WTC11 (cell line): ENCODE results near the gene OPN4. TPM values are rescaled to one million over a fixed set of nuclear protein-coding genes. Genes with fewer than 3 reads are reported as not detected.

Experiments
- ATAC-seq: fragments of 200-7000 bp; cut with Tn5 transposase; 2 replicates; pipeline ENCODE4 v1.10.0; 2021; ENCODE audit warnings: mild to moderate bottlenecking, moderate library complexity
- Bru-seq: library from RNA; stranded (reverse); fragments of 400-500 nt; gene quantifications from one replicate; lab custom pipeline; 2021; lab: Mats Ljungman, UMichigan
- CTCF ChIA-PET: fragments of 300-600 bp; sonication (Branson Sonifier 250); formaldehyde crosslinking; loops from one replicate; lab custom pipeline; 2021; ENCODE audit warnings: antibody characterized with exemption; lab: Charles Lee
- POLR2A ChIA-PET: fragments of 350-600 bp; sonication (Branson Sonifier 250); formaldehyde crosslinking; loops from one replicate; lab custom pipeline; 2021; ENCODE audit warnings: antibody characterized with exemption; lab: Charles Lee
- DNase-seq: peaks from one replicate; pipeline ENCODE4 v3.0.0; 2021; ENCODE audit warnings: low spot score
- H3K27ac Mint-ChIP-seq: 2 replicates; pipeline ENCODE4 v1.8.0; 2021; ENCODE audit warnings: mixed read lengths
- H3K27me3 Mint-ChIP-seq: 2 replicates; pipeline ENCODE4 v1.8.0; 2021; ENCODE audit warnings: low read depth, mild to moderate bottlenecking, moderate library complexity, mixed read lengths
- H3K36me3 Mint-ChIP-seq: 2 replicates; pipeline ENCODE4 v1.8.0; 2021; ENCODE audit warnings: mixed read lengths
- H3K4me1 Mint-ChIP-seq: 2 replicates; pipeline ENCODE4 v1.8.0; 2022; ENCODE audit warnings: mixed read lengths
- H3K4me3 Mint-ChIP-seq: 2 replicates; pipeline ENCODE4 v1.8.0; 2021; ENCODE audit warnings: mild to moderate bottlenecking, moderate library complexity, mixed read lengths
- H3K9me3 Mint-ChIP-seq: 2 replicates; pipeline ENCODE4 v1.8.0; 2021; ENCODE audit warnings: mixed read lengths
- ATF2 ChIP-seq: sonication (generic); formaldehyde crosslinking; IDR thresholded peaks from 2 replicates; pipeline ENCODE4 v1.8.1; 2022; ENCODE audit warnings: low read depth, missing genetic modification reagents, borderline replicate concordance
- E2F1 ChIP-seq: sonication (generic); formaldehyde crosslinking; IDR thresholded peaks from 2 replicates; pipeline ENCODE4 v1.8.0; 2022; ENCODE audit warnings: mild to moderate bottlenecking, missing genetic modification reagents
- EMX1 ChIP-seq: fragments of 250-450 bp; sonication (Bioruptor Pico); IDR thresholded peaks from 2 replicates; pipeline ENCODE4 v1.8.0; 2021; ENCODE audit warnings: mild to moderate bottlenecking
- FOXP1 ChIP-seq: sonication (generic); formaldehyde crosslinking; IDR thresholded peaks from 2 replicates; pipeline ENCODE4 v1.8.0; 2022; ENCODE audit warnings: missing genetic modification reagents, mild to moderate bottlenecking, moderate library complexity, borderline replicate concordance
- IRF2 ChIP-seq: sonication (generic); formaldehyde crosslinking; IDR thresholded peaks from 2 replicates; pipeline ENCODE4 v1.8.0; 2022; ENCODE audit warnings: low read depth, missing genetic modification reagents, borderline replicate concordance
- JAZF1 ChIP-seq: fragments of 250-450 bp; sonication (Bioruptor Pico); IDR thresholded peaks from 2 replicates; pipeline ENCODE4 v1.9.0; 2021; ENCODE audit warnings: moderate library complexity, mild to moderate bottlenecking, inconsistent platforms
- NFATC4 ChIP-seq: fragments of 250-450 bp; sonication (Bioruptor Pico); IDR thresholded peaks from 2 replicates; pipeline ENCODE4 v1.9.0; 2021; ENCODE audit warnings: mild to moderate bottlenecking
- NFE2L1 ChIP-seq: sonication (generic); formaldehyde crosslinking; IDR thresholded peaks from 2 replicates; pipeline ENCODE4 v1.8.1; 2023; ENCODE audit warnings: missing genetic modification reagents
- NFYB ChIP-seq: sonication (generic); formaldehyde crosslinking; conservative IDR thresholded peaks from 2 replicates; pipeline ENCODE4 v1.8.0; 2022; ENCODE audit warnings: low read depth, missing genetic modification reagents
- NR3C1 ChIP-seq: sonication (generic); formaldehyde crosslinking; conservative IDR thresholded peaks from 2 replicates; pipeline ENCODE4 v1.8.1; 2023; ENCODE audit warnings: low read depth, mild to moderate bottlenecking, missing genetic modification reagents
- OVOL2 ChIP-seq: fragments of 250-450 bp; sonication (Bioruptor Pico); IDR thresholded peaks from 2 replicates; pipeline ENCODE4 v1.9.0; 2021; ENCODE audit warnings: mild to moderate bottlenecking, borderline replicate concordance
- RORB ChIP-seq: fragments of 250-450 bp; sonication (Bioruptor Pico); IDR thresholded peaks from 2 replicates; pipeline ENCODE4 v1.9.0; 2021; ENCODE audit warnings: mild to moderate bottlenecking
- SMAD4 ChIP-seq: sonication (generic); formaldehyde crosslinking; IDR thresholded peaks from 2 replicates; pipeline ENCODE4 v1.8.0; 2022; ENCODE audit warnings: mild to moderate bottlenecking, missing genetic modification reagents
- USF1 ChIP-seq: sonication (generic); formaldehyde crosslinking; IDR thresholded peaks from 2 replicates; pipeline ENCODE4 v1.8.0; 2022; ENCODE audit warnings: mild to moderate bottlenecking, missing genetic modification reagents
- ZBTB43 ChIP-seq: sonication (generic); formaldehyde crosslinking; IDR thresholded peaks from 2 replicates; pipeline ENCODE4 v1.8.1; 2023; ENCODE audit warnings: mild to moderate bottlenecking, missing genetic modification reagents
- ZNF138 ChIP-seq: sonication (generic); formaldehyde crosslinking; conservative IDR thresholded peaks from 2 replicates; pipeline ENCODE4 v1.8.1; 2022; ENCODE audit warnings: mild to moderate bottlenecking, moderate library complexity, missing genetic modification reagents
- ZNF416 ChIP-seq: fragments of 250-450 bp; sonication (Bioruptor Pico); IDR thresholded peaks from 2 replicates; pipeline ENCODE4 v1.9.0; 2021; ENCODE audit warnings: mild to moderate bottlenecking, inconsistent platforms
- ZSCAN18 ChIP-seq: fragments of 250-450 bp; sonication (Bioruptor Pico); IDR thresholded peaks from 2 replicates; pipeline ENCODE4 v2.1.2; 2022; ENCODE audit warnings: mild to moderate bottlenecking, moderate library complexity
- long read RNA-seq, 3 experiments: library from RNA in 1 of 3; library from capped mRNA in 1 of 3; library from polyadenylated mRNA in 1 of 3; unstranded in 2 of 3; stranded (forward) in 1 of 3; transcript quantifications; one replicate each; pipeline ENCODE4 v2.0.0, GENCODE V29; 2021
- total RNA-seq: library from RNA; stranded (reverse); gene quantifications from 3 replicates; pipeline ENCODE4 v1.2.3, GENCODE V29; 2021
- TF ChIP-seq, protein P1 (sequence below): fragments of 250-450 bp; sonication (Bioruptor Pico); IDR thresholded peaks from 2 replicates; pipeline ENCODE4 v1.8.0; 2021; ENCODE audit warnings: mild to moderate bottlenecking

The OPN4 gene, protein sequence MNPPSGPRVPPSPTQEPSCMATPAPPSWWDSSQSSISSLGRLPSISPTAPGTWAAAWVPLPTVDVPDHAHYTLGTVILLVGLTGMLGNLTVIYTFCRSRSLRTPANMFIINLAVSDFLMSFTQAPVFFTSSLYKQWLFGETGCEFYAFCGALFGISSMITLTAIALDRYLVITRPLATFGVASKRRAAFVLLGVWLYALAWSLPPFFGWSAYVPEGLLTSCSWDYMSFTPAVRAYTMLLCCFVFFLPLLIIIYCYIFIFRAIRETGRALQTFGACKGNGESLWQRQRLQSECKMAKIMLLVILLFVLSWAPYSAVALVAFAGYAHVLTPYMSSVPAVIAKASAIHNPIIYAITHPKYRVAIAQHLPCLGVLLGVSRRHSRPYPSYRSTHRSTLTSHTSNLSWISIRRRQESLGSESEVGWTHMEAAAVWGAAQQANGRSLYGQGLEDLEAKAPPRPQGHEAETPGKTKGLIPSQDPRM
- not detected in 3 replicates for total RNA-seq
- Bru-seq, nascent RNA = not detected
- long read RNA-seq, experiment 1 = 0 reads
- long read RNA-seq, experiment 2 = 0 reads
- long read RNA-seq, experiment 3 = 0 reads

GRCh38 chr10:86654411-86655172 lies at the start of gene OPN4:
OPN4 (plus strand) TSS chr10:86654547; CDS start chr10:86654784, 237 bp downstream.
- no peak for DNase-seq
- TF ChIP-seq ATF2 (CRISPR knock-in tag) = no peak
- TF ChIP-seq JAZF1 (CRISPR knock-in tag) = no peak
- TF ChIP-seq ZBTB43 (CRISPR knock-in tag) = no peak
- no peak for TF ChIP-seq SMAD4 (CRISPR knock-in tag)
- no peak for TF ChIP-seq ZSCAN18 (CRISPR knock-in tag)
- no peak for TF ChIP-seq USF1 (CRISPR knock-in tag)
- no peak for TF ChIP-seq E2F1
- no peak for TF ChIP-seq EMX1 (CRISPR knock-in tag)
- no peak for TF ChIP-seq ZNF138 (CRISPR knock-in tag)
- TF ChIP-seq NFYB (CRISPR knock-in tag) = no peak
- TF ChIP-seq NFATC4 (CRISPR knock-in tag) = no peak
- no peak for TF ChIP-seq ZNF416 (CRISPR knock-in tag)
- TF ChIP-seq NFE2L1 (CRISPR knock-in tag) = no peak
- no peak for TF ChIP-seq FOXP1 (CRISPR knock-in tag)
- TF ChIP-seq RORB (CRISPR knock-in tag) = no peak
- TF ChIP-seq OVOL2 = no peak
- no peak for TF ChIP-seq IRF2 (CRISPR knock-in tag)
- TF ChIP-seq NR3C1 (CRISPR knock-in tag) = no peak
- TF ChIP-seq, protein P1, sequence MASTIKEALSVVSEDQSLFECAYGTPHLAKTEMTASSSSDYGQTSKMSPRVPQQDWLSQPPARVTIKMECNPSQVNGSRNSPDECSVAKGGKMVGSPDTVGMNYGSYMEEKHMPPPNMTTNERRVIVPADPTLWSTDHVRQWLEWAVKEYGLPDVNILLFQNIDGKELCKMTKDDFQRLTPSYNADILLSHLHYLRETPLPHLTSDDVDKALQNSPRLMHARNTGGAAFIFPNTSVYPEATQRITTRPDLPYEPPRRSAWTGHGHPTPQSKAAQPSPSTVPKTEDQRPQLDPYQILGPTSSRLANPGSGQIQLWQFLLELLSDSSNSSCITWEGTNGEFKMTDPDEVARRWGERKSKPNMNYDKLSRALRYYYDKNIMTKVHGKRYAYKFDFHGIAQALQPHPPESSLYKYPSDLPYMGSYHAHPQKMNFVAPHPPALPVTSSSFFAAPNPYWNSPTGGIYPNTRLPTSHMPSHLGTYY (CRISPR knock-in tag) = no peak
- CTCF ChIA-PET = no interaction called here
- H3K36me3 Mint-ChIP-seq = no peaks in the 10 kb centered on the region
- peaks cover 7% of the 10 kb centered on the region for H3K4me1 Mint-ChIP-seq
- POLR2A ChIA-PET = no interaction called here
- no peaks in the 10 kb centered on the region for H3K9me3 Mint-ChIP-seq
- no peaks in the 10 kb centered on the region for H3K27me3 Mint-ChIP-seq
- H3K27ac Mint-ChIP-seq = no peak within 1 kb of the TSS
- no peak for ATAC-seq
- H3K4me3 Mint-ChIP-seq = no peak within 1 kb of the TSS
